NCI-H748 (cell line): ENCODE data around the gene ABHD6.
"Not testable (repeated sequence)": the region's sequence is repeated elsewhere in the genome, so short reads cannot be mapped to it uniquely, and the experiment has no call there.

Experiments used
- DNase-seq: peaks from one replicate; lab custom pipeline; 2025; ENCODE audit not compliant: unreplicated experiment; lab: John Stamatoyannopoulos, UW

The ABHD6 gene

GRCh38 chr3:58209933-58210332, 27.7 kb upstream of the ABHD6 start:
- DNase-seq: no peak

- no peak for DNase-seq
These were observed 26.7 kb upstream of the ABHD6 start, which contains the start of gene DNASE1L3 for GRCh38 chr3:58210761-58211460. Gene DNASE1L3, minus strand, starts transcription at chr3:58210972. Its CDS starts 66 bp downstream, at chr3:58210906.

DNA sequence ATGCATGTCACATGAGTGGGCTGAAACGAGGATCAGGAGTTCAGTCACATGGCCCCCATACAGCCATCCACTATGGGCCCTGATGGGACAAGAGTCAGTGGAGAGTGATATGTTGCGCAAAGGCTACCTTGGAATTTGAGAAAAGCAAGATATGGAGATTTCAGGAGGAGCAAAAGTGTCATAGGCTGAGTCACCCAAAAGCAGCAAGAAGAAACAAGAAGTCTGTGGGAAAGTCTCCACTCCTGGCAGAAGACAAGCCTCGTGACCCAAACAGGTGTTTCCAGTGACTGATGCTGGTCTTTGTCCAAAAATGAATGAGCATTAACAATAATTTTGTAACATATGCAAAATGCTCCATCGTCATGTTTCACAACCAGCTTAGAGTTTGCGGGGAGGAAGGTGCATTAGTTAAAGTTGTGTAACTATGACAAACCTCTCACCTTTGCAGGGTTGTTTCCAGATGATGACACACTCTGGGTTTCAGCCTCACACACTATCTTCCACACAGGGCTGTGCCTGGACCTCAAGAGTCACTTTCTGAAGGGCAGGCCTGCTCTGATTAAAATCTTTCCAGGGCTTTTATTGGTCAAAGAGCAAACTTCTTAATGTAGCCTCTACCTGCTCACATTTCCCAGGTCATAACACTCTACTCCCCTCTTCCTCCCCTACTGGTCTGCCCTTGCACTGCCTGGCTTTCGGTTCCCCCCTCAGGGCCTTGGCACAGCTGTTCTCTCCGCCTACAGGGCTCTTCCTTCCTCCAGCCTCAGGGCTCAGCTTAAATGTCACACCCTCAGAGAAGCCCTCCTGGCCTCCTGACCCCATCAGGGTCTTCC, 22.9 kb upstream of the ABHD6 start:
- no peak for DNase-seq

GRCh38 chr3:58215317-58216025, 22.1 kb upstream of the ABHD6 start:
- DNase-seq: no peak

DNA sequence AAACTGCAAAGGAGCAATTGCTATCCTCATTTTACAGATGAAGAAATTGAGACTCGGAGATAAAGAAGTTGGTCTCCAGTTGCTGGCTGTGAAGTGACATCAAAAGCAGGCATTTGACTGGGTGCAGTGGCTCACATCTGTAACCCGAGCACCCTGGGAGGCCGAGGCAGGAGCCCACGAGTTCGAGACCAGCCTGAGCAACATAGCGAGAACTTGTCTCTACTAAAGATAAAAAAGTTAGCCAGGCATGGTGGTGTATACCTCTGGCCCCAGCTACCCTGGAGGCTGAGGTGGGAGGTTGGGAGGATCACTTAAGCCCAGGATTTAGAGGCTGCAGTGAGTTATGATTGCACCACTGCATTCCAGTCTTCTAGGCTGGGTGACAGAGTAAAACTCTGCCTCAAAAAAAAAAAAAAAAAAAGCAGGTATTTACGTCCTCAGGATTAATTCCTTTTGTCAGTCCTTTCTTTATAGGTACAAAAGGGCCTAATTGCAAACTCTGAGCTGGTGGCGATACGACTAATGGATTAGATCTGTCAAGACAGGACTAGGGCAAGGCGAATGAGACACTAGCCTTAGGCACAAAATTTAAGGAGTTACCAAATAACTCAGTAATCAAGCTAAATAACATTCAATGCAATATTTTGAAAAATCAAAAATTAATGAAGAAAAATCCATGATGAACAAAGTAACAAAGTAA, 20.9 kb upstream of the ABHD6 start:
- DNase-seq: no peak

GRCh38 chr3:58217209-58217811, 20.3 kb upstream of the ABHD6 start:
- DNase-seq: peak; percentile 59

DNA sequence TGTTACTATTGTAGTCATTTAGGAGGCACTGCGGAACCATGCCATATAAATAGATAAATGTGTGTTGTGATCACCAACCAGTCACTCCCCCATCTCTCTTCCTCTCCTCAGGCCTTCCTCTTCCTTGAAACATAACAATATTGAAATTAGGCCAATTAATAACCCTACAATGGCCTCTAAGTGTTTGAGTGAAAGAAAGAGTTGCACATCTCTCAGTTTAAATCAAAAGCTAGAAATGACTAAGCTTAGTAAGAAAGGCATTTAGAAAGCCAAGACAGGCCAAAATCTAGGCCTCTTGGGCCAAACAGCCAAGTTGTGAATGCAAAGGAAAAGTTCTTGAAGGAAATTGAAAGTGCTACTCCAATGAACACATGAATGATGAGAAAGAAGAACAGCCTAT, 18.7 kb upstream of the ABHD6 start:
- DNase-seq: no peak

GRCh38 chr3:58222161-58222724, 15.3 kb upstream of the ABHD6 start:
- no peak for DNase-seq

DNA sequence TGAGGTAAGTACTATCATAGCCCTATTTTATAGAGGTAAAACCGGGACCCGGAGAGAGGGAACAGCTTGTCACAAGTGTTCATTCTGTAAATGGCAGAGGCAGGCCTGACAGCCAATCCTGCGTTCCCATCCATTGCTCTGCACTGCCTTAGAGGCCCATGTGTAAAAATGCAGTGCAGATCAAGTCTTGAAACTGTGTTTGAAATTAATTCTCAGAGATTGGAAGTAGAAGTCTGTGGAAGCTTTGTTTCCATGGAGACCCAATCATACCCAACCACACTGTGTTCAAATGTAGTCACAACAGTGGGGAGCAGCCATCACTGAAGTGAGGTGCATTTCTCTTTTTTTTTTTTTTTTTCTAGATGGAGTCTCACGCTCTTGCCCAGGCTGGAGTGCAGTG, 13.7 kb upstream of the ABHD6 start:
- DNase-seq: no peak

DNA sequence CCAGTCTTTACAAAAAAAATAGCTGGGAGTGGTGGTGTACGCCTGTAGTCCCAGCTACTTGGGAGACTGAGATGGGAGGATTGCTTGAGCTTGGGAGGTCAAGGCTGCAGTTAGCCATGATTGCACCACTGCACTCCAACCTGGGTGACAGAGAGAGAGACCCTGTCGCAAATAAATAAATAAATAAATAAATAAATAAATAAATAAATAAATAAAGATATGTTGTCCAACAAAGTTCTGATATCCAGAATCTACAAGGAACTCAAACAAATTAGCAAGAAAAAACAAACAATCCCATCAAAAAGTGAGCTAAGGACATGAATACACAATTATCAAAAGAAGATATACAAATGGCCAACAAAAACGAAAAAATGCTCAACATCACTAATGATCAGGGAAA, 9.7 kb upstream of the ABHD6 start:
- DNase-seq: not testable (repeated sequence)

DNA sequence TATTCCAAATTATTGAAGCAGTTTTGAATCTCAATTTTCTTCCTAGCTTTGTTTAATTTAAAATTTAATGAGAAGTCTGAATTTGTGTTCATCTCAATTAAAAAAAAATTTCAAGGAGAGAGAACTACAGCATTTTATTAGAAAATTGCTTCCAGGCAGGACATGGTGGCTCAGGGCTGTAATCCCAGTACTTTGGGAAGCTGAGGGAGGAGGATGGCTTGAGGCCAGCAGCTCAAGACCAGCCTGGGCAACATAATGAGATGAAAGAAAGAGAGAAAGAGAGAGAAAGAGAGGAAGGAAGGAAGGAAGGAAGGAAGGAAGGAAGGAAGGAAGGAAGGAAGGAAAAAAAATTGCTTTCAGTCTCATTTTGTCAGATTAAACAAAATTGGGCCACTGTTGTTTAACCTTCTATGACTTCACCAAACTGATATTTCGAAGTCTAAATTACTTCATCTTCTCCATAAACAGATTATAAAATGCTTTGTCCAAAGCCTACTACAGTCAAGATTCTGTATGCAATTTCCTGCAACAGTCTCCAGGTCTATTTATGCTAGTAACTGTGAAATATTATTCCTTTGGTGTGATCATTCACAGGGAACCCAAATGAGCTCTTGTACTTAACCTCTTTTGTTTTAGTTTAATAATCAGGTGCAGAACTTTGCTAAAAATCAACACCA, 6.6 kb upstream of the ABHD6 start:
- no peak for DNase-seq

GRCh38 chr3:58231666-58232065, 5.9 kb upstream of the ABHD6 start:
- no peak for DNase-seq

DNA sequence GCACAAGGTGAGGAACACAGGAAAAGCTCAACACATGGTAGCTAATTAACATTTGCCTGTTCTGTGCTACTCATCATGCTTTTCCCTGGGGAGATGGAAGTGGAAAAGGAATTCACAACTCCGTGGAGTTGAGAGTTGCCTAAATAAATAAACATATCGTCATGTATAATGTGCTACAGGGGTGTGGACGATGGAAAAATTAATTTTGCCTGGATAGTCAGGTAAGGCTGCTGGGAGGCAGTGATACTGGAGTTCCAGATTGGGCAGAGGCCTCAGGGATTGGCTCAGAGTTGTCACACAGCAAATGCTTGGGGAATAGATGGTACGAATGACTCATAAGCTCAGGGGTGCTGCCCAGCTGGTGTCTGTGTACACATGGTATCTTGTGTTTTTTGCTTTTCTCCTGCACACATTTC, 3.1 kb upstream of the ABHD6 start:
- DNase-seq: no peak

GRCh38 chr3:58235970-58236369, 1.6 kb upstream of the ABHD6 start:
- no peak for DNase-seq

DNA sequence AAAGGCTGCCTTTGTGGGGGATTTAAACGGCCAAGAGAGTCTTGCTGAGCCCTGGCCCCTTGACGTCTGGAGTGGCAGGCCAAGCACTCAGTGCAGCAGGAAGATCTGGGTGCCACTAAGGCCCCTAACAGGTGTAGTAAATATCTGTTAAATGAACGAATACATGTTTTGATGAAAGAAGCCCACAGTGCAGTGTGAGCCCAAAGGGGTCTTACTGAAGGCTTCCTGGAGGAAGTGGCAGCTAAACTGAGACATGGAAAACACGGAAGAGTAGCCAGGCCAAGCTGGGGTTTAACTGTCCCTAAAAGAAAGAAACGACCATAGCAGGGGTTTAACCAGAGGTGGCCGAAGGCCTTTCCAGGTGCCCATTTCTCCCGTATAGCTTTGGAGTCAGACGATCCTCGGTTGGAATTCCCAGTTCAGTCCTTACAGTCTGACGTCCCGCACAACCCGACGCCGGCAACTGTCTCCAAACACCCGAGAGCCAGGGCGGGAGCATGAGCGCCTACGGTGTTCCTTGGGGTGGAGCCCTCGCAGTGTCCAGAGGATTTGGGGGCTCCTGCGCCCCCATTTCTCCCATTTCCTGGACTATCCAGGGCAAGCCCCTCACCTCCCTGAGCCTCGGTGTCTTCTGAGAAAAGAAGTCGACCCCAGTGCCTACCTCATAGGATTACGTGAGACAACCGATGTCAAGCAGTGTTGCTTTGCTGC, 910 bp upstream of the ABHD6 start:
- DNase-seq: no peak

GRCh38 chr3:58237941-58238681, 519 bp downstream of the ABHD6 start:
- DNase-seq: peak; percentile 56

- DNase-seq: no peak
These were observed 1.2 kb downstream of the ABHD6 start for GRCh38 chr3:58238830-58239229.

DNA sequence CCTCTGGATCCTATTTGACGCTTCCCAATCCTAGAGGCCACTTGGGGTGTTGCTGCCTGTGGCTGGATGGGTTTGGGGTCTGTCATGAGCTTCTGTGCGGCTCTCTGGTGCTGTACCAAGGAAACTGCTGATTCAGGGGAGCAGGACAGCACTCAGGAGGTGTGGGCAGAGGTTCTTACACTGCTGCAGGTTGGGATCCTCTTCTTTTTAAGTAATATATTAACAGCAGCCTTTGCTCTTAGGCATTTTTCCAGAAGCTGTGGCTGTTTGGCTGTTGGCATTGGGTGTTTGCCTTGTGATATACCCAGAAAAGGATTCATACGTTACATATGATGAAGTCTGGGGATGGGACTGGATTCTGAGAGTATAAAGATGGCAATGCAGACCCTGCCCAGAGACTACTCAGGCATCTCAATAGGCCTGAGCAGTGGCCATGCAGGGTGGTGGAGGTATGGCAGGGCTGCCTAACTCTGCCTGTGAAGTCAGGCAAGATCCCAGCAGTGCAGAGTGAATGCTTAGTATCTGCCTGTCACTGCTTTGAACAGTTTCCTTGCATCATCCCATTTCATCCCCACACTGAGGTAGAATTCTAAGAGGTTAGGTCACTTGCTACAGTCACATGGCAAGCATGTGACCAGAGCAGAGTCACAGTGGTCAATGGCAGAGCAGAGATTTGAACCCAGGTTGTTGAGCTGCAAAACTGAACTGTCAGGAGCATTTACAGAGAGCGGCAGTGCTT, 3.9 kb downstream of the ABHD6 start:
- DNase-seq: no peak
